HS-5 (cell line): ENCODE data around the gene KCNMB4.

ENCODE experiments used
- DNase-seq: peaks from one replicate; pipeline ENCODE4 v3.0.0-alpha.2; 2012; ENCODE audit warnings: low read depth

Gene KCNMB4, protein sequence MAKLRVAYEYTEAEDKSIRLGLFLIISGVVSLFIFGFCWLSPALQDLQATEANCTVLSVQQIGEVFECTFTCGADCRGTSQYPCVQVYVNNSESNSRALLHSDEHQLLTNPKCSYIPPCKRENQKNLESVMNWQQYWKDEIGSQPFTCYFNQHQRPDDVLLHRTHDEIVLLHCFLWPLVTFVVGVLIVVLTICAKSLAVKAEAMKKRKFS

DNA sequence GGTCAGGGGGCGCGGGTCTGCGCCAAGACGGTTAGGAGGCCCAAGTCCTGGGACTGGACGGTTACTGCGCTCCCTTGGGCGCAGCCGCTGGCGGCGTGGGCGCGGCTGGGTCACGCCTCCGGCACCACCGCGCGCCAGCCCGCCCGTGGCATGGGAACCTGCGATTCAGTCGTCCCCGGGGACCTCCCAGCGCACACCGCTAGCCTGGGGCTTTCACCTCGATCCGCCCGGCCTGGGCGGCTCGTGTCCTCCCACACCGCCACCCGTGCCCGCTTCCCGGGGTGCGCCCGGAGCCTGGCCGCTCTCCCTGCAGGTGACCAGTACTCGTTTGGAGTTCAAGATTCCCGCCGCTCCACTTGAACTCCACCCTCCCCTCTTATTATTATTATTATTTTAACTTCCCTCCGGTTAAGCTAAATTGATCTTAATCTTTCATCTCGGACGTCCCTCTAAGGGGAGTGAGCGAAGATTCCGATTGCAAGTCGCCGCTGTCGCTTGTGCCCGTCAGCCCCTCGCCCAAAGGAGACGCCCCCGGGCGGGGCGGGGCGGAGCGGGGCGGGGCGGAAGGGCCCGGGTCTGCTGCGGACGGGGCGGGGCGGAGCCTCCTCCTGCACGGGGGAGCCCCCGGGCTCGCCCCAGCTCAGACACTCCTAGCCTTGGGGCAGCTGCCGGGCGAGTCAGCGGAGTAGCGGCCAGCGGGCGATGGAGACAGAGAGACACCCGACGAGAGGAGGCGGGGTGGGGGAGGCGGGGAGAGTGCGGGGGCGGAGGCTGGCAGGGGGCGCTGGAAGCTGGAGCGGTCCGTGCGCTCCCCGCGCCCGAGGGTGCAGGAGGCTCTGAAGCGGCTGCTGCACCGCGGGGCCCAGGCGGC lies at the start of gene KCNMB4:
Gene KCNMB4, plus strand, starts transcription at position 643 of the 871 bp plus-strand sequence. CDS start 445 bp downstream, outside the sequence.
- peak; percentile 19 for DNase-seq

GRCh38 chr12:70317781-70318180 lies 48.3 kb upstream of the KCNMB4 start:
- DNase-seq = no peak

DNA sequence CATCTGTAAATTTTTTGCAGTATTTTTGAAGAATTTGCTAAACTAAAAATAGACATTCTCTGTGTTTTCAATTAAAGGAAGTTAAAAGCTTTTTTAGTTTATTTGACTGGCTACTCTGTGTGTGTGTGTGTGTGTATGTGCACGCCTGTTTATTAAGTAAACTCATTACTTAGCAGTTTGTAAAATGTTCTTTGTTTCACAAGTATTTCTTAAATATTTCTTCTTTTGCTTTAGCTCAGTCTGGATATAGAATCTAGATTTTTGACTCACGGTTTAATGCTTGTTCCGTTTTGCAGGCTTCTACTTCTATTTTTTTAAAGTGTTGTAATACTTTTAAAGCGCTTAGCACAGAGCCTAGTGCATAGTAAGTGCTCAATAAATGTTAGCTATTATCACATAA lies 46.5 kb upstream of the KCNMB4 start:
- DNase-seq = no peak

GRCh38 chr12:70321191-70321590 lies 44.9 kb upstream of the KCNMB4 start:
- no peak for DNase-seq

GRCh38 chr12:70327541-70327940 lies 38.5 kb upstream of the KCNMB4 start:
- no peak for DNase-seq

GRCh38 chr12:70329728-70330127 lies 36.4 kb upstream of the KCNMB4 start:
- no peak for DNase-seq

DNA sequence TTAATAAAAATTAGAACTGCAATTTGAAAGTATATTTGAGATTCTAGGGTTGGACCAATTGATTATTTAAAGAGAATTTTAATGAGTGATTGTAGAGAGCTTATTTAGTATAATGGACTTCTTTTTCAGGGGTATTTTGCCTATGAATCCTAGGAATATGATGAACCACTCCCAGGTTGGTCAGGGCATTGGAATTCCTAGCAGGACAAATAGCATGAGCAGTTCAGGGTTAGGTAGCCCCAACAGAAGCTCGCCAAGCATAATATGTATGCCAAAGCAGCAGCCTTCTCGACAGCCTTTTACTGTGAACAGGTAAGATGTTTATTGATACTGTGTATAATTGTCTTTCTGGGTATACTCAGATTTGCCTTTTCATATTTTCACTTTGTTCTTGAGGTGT lies 35.9 kb upstream of the KCNMB4 start:
- DNase-seq = no peak

GRCh38 chr12:70332236-70332635 lies 33.9 kb upstream of the KCNMB4 start:
- no peak for DNase-seq

DNA sequence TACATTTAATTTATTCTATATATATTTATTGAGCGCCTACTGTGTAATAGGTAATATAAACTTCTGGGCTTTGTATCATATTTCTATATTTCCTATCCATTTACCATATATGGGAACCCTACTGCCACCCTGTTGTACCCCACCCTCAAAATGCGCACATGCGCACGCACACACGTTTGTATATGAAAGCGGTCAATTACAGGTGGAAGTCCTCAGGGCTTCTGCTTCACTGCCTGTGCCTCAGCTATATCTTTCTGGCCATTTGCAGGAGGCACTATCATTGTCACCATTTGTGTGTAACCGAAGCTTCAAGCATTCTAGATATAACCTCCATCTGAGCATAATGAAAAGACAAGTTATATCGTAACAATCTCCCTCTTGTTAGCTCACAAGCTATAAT lies 31.3 kb upstream of the KCNMB4 start:
- no peak for DNase-seq

DNA sequence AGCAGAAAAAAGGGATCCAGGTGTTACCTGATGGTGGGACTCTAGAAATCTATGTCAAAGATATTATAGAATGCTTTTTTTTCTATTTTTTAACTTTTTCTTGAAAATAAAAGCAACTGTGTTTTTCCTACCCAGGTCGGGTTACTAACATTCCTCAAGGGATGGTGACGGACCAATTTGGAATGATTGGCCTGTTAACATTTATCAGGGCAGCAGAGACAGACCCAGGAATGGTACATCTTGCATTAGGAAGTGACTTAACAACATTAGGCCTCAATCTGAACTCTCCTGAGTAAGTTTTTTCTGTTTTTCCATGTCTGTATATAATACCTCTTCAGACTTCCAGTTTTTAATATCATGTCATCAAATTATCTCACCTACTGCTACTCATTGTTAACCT lies 27.6 kb upstream of the KCNMB4 start:
- DNase-seq = no peak

DNA sequence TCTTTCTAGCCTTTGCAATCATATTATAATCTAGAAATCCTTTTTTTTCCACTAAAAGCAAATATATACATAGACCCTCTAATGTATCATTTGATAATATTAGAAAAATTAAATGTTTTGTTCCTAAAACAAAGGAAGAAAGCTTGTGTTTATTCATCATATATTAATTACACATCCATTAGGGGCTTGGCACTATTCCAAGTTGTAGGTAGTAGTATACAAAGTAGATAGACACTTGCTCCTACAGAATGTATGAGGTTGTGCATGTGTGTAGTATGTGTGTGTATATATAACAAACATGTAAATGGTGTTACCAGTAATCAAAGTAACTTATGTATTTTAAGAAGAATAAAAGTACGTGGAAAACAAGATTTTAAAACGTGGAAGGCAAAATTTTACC lies 15.0 kb upstream of the KCNMB4 start:
- DNase-seq = no peak

- DNase-seq = no peak
Measured at GRCh38 chr12:70353780-70354660, 12.1 kb upstream of the KCNMB4 start.

DNA sequence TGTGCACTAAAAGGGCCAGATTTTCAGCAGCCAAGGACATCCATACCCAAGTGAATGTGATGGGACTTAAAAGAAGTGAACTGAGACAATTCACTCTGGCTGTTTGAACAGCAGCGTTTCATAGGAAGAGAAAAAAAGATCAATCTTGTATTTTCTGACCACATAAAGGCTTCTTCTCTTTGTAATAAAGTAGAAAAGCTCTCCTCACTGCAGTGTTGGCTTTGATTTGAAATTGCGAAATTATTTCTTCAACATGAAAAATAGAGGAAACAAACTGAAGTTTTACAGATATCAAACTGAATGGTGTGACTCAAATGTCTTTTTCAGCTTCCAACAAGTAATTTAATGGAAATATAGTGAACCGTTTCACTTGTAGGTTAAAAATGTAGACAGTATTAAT lies 11.3 kb upstream of the KCNMB4 start:
- DNase-seq = no peak

- no peak for DNase-seq
Measured at GRCh38 chr12:70355972-70356371, 10.1 kb upstream of the KCNMB4 start.

DNA sequence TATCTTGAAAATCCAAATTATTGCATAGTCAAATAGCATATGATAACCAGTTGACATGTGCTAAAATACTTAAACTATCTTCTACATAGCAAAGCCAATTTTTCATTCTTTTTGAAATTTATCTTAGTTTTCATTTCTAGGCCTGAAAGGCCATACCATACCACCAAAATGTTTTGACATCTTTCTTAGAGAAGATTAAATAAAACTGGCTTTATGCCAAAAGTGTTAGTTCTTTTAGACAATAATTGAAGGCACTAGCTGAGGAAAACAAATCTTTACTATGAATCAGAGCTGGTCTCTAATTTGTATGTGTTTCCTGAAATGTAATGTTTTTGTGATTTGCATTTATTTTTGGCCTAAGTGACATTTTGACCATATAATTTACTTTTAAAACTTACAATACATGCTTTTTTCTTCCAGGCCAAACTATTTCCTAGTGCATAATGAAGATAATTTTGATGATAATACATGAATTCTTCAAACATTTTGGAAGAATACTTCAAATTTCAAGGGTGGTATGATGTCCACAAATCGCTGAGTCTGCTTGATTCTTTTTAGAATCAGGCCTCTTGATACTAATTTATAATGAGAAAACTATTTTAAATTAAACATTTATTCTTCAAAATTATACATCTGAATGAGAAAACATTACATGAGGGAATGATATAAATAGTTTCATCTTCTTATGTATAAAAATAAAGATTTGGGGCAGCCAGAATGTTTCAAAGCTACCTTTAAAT lies 6.5 kb upstream of the KCNMB4 start:
- DNase-seq = no peak

GRCh38 chr12:70360218-70360617 lies 5.9 kb upstream of the KCNMB4 start:
- no peak for DNase-seq

DNA sequence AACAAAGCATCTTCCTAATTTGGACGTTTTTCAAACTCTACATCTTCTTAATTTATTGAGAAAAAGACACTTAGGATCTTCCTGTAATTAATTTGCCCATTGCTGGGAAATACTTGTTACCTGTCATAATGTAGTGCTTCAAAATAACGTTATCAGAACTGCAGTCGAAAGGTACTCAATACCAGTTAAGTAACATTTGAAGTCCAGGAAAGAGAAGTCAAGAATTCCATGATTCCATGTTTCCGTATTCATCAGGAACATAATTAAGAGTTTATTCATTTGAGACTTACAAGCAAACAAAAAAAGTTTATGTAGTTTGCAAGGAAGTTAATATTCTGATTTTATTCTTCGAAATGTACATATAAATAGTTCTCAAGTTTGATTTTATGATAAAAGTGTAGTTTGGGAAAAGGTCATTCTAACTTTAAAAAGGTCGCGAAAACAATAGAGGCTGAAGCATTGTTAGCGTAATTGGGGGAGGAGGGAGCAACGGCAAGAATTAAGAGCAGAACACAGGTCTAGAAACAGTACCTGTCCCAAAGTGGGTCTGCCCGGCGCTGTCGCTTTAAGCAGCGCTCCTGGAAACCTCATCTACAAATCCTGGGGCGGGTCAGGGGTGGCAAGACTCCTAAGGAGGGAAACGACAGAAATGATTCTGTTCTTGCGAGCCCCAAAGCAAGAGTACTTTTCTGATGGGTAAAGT lies 1.2 kb upstream of the KCNMB4 start:
- DNase-seq = no peak

GRCh38 chr12:70365398-70365647 lies 767 bp upstream of the KCNMB4 start:
- DNase-seq = no peak

DNA sequence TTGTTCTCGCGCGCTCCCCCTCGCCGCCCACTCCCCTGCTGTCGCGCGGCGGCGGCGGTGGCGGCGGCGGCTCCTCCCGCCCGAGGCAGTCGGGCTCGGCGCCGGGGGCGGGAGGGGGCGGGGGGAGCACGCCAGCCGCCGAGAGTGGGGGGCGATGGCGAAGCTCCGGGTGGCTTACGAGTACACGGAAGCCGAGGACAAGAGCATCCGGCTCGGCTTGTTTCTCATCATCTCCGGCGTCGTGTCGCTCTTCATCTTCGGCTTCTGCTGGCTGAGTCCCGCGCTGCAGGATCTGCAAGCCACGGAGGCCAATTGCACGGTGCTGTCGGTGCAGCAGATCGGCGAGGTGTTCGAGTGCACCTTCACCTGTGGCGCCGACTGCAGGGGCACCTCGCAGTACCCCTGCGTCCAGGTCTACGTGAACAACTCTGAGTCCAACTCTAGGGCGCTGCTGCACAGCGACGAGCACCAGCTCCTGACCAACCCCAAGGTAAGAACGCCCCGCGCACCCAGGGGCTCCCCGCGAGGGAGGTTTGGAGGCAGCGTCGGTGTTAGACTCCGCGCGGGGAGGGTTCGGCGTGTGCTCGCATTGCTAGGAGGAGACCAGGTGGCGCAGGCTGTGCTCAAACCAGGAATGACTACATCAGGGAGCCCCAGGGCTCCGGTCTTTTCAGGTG lies 629 bp downstream of the KCNMB4 start:
- DNase-seq = no peak

GRCh38 chr12:70367258-70368141 lies 1.4 kb downstream of the KCNMB4 start:
- DNase-seq = no peak
